Prostate gland (tissue), 2 donors: ENCODE measurements around the gene SMYD3.

ENCODE experiments used
- POLR2AphosphoS5 ChIP-seq: sonication (generic); formaldehyde crosslinking; IDR thresholded peaks from one replicate; pipeline ENCODE4 v1.6.1; 2017; ENCODE audit warnings: antibody characterized with exemption
- TF ChIP-seq, protein P1 (sequence below), 4 experiments: fragments of 200-600 bp in 2 of 4; fragments of 450-650 bp in 2 of 4; sonication (generic) in 2 of 4; IDR thresholded peaks; 1 replicate in 3 of 4; 2 replicates in 1 of 4; pipeline ENCODE4 v1.5.1; 2016 to 2019; ENCODE audit warnings: antibody characterized with exemption in 4 of 4, mild to moderate bottlenecking in 2 of 4, moderate library complexity in 2 of 4

DNA sequence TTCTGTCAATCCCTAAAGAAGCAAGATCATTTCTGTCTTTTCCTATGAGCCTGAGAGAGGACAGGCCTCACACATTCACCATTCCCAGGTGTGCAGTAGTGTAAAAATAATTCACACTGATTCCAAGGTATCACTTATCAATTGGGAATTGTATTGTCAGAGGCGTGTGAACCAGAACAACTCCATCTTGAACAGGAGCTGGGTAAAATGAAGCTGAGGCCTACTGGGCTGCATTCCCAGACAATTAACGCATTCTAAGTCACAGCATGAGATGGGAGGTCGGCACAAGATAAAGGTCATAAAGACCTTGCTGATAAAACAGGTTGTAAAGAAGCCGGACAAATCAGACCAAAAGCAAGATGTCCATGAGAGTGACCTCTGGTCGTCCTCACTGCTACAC lies 239.2 kb downstream of the SMYD3 start:
- no peak for TF ChIP-seq POLR2AphosphoS5
- TF ChIP-seq, protein P1, sequence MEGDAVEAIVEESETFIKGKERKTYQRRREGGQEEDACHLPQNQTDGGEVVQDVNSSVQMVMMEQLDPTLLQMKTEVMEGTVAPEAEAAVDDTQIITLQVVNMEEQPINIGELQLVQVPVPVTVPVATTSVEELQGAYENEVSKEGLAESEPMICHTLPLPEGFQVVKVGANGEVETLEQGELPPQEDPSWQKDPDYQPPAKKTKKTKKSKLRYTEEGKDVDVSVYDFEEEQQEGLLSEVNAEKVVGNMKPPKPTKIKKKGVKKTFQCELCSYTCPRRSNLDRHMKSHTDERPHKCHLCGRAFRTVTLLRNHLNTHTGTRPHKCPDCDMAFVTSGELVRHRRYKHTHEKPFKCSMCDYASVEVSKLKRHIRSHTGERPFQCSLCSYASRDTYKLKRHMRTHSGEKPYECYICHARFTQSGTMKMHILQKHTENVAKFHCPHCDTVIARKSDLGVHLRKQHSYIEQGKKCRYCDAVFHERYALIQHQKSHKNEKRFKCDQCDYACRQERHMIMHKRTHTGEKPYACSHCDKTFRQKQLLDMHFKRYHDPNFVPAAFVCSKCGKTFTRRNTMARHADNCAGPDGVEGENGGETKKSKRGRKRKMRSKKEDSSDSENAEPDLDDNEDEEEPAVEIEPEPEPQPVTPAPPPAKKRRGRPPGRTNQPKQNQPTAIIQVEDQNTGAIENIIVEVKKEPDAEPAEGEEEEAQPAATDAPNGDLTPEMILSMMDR (IDR thresholded peaks at IDR 0.05): no peak
